ENCODE data around the gene LRRC75A.

GRCh38 chr17:16471295-16471694 is 20.7 kb downstream of the LRRC75A start:
- TF ChIP-seq CTCF (IDR thresholded peaks at IDR 0.05; ENCODE audit: control extremely low read depth in 1 of 3, insufficient read depth in 1 of 3, low read depth in 1 of 3, low read length in 3 of 3) = no peak
- TF ChIP-seq SUZ12 (IDR thresholded peaks at IDR 0.05; ENCODE audit: low read length) = no peak
- no peak for TF ChIP-seq POLR2AphosphoS5 (IDR thresholded peaks at IDR 0.05; ENCODE audit: low read depth, low read length)
- no peak for TF ChIP-seq EZH2 (IDR thresholded peaks at IDR 0.05; ENCODE audit: low read depth, low read length, severe bottlenecking)
- TF ChIP-seq TEAD4 (IDR thresholded peaks at IDR 0.05; ENCODE audit: low read depth, low read length) = no peak
- TF ChIP-seq SIN3A (conservative IDR thresholded peaks at IDR 0.05 in 1 of 2, IDR thresholded peaks at IDR 0.05 in 1 of 2; ENCODE audit: low read depth in 1 of 2, low read length in 2 of 2) = no peak
- no peak for TF ChIP-seq CBX8 (IDR thresholded peaks at IDR 0.05; ENCODE audit: borderline replicate concordance, low read depth, low read length)
- TF ChIP-seq RXRA (IDR thresholded peaks at IDR 0.05; ENCODE audit: insufficient read depth, low read depth, low read length) = no peak
- TF ChIP-seq SP1 (IDR thresholded peaks at IDR 0.05; ENCODE audit: low read depth, low read length) = no peak
- TF ChIP-seq BCL11A (IDR thresholded peaks at IDR 0.05; ENCODE audit: low read depth in 2 of 2, low read length in 2 of 2) = no peak
- TF ChIP-seq CEBPB (IDR thresholded peaks at IDR 0.05; ENCODE audit: low read depth, low read length) = no peak
- TF ChIP-seq ZNF274 (IDR thresholded peaks at IDR 0.05; ENCODE audit: borderline replicate concordance, extremely low read depth, low read length) = no peak
- no peak for TF ChIP-seq KDM1A (IDR thresholded peaks at IDR 0.05; ENCODE audit: borderline replicate concordance, low read length)
- TF ChIP-seq JUN (IDR thresholded peaks at IDR 0.05; ENCODE audit: low read depth, low read length) = no peak

Measured in H1 (cell line).